GM10266 (cell line): ENCODE measurements around the gene TEX47.
A peak's percentile ranks its signal among the peaks of the same experiment; 100 is the strongest.

Experiments
- DNase-seq: peaks from one replicate; pipeline ENCODE4 v3.0.0; 2012; ENCODE audit errors: extremely low spot score
- TF ChIP-seq, protein P1 (sequence below): IDR thresholded peaks from 2 replicates; pipeline ENCODE4 v1.5.1; 2012; ENCODE audit warnings: mild to moderate bottlenecking, low read depth; ENCODE audit not compliant: control insufficient read depth, insufficient read depth; ENCODE audit errors: missing control alignments

TEX47 gene

DNA sequence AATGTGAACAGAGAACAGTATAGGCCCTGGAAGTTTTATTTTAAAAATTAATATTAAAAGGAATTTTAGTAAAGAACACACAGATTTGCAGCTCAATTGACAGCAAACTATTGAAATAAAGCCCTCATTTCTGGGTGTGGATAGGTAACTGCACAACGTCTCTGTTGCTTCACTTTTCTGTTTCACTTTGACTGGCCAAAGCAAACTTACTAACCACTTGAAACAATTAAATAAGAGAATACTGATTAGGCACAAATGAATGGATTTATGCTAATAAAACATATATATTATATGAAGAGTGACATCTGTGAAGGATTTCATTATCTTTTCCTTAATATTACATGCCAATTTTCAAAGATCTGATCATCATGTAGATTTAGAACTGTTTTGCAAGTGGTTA lies 24.1 kb downstream of the TEX47 start:
- TF ChIP-seq, protein P1, sequence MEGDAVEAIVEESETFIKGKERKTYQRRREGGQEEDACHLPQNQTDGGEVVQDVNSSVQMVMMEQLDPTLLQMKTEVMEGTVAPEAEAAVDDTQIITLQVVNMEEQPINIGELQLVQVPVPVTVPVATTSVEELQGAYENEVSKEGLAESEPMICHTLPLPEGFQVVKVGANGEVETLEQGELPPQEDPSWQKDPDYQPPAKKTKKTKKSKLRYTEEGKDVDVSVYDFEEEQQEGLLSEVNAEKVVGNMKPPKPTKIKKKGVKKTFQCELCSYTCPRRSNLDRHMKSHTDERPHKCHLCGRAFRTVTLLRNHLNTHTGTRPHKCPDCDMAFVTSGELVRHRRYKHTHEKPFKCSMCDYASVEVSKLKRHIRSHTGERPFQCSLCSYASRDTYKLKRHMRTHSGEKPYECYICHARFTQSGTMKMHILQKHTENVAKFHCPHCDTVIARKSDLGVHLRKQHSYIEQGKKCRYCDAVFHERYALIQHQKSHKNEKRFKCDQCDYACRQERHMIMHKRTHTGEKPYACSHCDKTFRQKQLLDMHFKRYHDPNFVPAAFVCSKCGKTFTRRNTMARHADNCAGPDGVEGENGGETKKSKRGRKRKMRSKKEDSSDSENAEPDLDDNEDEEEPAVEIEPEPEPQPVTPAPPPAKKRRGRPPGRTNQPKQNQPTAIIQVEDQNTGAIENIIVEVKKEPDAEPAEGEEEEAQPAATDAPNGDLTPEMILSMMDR = no peak
- no peak for DNase-seq

DNA sequence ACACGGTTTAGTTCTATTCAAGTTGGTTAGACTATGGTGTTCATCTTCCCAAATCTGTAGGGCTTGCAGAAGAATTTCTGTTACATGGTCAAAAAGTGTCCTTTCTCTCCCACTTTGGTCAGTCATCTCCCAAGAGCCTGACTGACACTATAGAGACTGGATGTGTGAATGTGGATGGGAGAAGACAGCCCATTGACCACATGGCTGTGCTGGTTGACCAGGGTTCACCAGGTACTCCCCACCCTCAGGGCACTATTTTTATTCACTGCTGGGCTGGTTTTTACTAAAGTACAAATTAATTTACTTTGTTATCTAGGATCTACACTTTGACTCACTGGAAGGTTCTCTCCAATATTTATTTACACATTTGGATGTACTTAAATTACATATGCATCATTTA lies 33.8 kb downstream of the TEX47 start:
- TF ChIP-seq, protein P1 = no peak
- DNase-seq = no peak

DNA sequence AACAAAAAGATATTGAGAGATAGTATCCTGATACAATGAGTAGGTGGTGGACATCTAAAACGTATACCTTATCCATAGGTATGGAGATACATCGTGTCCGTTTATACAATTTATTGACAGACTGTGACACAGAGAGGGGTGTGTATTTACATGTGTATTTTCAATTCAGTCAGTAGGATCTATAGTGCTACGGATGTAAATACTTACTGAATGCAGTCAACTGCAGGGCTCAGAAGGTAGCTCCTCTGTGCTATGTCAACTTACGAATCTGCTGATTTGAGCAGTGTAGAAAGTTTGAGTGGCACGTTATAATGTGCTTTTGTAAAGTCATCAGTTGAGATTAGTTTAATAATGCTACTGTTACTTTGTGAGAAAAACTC lies 35.4 kb downstream of the TEX47 start:
- TF ChIP-seq, protein P1 = no peak
- no peak for DNase-seq

DNA sequence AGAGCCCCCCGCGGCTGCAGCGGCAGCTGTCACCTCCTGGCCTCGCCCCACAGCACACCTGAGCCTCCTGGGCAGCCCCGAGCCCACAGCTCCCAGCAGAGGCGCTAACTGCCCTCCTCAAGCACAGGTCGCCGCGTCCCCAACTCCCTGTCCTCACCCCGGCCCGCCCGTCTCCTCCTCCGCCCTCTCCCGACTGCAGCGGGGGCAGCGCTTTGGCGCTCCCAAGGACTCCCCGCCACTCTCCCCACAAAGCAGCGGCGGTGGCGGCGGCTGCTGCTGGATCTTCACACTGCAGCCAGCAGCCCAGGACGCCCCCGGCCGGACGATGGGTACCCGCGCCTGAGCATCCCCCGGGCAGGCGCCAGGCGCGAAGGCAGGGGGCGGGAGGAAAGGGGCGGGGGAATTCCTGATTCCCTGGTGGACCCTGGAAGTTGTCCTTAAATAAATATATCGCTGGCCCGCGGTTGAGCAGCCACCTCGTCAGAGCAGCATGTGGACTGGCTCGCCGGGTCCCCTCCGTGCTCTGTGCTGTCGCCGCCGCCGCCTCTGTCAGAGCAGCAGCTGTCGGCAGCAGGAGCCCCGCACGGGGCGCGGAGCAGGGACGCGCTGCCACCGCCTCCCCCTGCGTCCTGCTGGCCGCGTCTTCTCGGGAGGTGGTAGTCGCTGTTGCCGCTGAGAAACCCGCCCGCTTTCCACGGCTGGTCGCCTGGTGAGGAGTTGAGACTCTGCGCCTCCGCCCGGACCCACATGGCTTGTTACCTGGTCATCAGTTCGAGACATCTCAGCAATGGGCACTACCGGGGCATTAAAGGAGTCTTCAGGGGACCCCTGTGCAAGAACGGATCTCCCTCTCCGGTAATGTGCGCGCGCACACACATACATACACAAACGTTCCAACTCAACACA lies 36.1 kb downstream of the TEX47 start, which contains the start of gene ZNF804B:
ZNF804B (plus strand) TSS at position 471 of the 906 bp plus-strand sequence; CDS start at position 748, 277 bp downstream.
- TF ChIP-seq, protein P1 = no peak
- peak; percentile 15 for DNase-seq

DNA sequence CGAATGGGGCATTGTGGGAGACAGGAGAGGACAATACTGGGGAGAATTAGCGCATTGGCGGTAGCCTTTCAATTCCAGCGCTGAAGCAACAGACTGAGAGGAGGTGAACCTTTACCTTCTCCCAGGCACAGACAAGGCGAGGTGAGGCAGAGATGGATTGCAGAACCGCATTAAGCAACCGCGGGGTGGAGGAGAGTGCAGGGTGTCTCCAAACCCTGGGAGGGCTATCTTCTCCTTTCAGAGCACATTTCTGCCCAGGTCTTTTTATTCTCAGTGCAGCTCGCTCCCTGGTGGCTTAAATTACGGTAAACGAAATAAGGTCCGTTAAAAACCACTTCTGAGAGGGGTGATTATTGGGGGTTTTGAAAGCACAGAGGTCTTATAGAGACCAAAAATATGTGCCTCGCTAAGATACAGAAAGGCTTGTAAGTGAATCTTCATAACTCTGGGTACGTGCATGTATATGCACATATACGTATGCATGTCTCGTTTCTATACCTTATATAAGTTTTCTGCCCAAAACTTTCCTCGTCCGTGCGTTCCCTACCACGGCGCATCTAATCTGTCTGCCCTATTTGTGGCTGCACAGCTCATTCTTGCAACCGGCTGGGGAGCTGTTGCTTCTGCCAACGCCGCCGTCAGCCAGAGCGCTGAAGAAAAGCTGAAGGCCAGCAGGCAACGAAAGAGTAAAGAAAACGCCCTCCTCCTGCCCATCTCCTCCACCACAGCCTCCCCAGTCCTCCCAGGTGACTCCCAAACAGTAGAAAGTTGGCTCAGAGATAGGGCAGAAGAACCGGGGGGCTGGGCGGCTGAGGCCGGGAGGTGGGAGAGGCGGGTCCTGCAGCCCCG lies 36.9 kb downstream of the TEX47 start:
- TF ChIP-seq, protein P1 = no peak
- peak; percentile 14 for DNase-seq

DNA sequence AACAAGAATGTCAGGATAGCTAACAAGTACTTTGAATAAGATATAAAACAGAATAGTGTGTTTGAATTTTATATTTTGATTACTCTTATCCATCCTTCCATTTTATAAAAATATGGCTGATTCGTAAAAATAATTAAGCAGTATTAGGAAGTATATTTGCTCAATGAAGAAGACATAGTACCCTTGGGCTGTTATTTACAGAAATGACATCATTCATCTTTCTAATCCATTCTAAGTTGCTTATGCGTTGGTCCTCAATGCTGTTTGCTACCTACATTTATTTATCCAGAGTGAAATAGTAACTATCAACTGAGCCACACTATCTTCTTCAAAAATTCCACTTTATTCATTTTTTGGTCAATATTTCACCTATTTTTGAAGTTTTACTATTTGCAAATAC lies 38.2 kb downstream of the TEX47 start:
- TF ChIP-seq, protein P1 = no peak

More for the DNA sequence above, 38.2 kb downstream of the TEX47 start:
- no peak for DNase-seq
